Measurements from ENCODE around the gene ANKIB1.

ANKIB1 gene

DNA sequence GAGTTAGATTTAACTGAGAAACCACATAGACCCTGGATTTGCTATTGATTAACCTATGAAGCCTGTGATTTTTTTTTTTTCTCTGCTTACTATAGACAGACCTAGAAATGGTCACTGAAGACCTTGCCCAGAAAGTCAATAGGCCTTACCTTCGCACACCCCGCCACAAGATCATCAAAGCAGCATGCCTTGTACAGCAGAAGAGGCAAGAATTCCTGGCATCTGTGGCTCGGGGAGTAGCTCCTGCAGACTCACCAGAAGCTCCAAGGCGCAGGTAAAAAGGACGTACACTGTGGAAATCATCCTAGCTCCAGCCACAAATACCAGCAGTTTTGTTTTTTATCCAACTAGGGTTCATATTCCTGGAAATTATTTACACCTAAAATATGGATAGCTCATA lies 145.3 kb downstream of the ANKIB1 start:
- TF ChIP-seq GATA3 (IDR thresholded peaks at IDR 0.05; ENCODE audit: low read depth, low read length) (no peak), GATA2 (IDR thresholded peaks at IDR 0.05; ENCODE audit: low read depth, low read length) (no peak)

DNA sequence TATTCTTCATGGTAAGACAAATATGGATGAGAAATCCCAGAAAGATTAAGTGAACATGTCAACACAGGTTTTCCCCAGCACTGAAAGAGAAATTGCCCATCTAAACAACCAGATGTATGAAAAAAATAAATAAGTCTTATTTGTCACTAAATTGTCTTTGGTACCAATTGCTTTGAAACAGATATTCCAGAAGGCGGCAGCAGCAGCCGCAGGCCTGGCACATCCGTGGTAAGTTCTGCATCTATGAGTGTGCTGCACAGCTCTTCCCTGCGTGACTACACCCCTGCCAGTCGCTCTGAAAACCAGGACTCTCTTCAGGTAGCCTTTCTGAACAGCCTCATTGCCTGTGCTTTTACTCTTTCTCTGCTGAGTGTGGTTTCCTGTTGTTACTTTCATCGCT lies 151.8 kb downstream of the ANKIB1 start:
- no peak for TF ChIP-seq GATA3 (IDR thresholded peaks at IDR 0.05; ENCODE audit: low read depth, low read length)
- TF ChIP-seq GATA2 (IDR thresholded peaks at IDR 0.05; ENCODE audit: low read depth, low read length) = no peak

DNA sequence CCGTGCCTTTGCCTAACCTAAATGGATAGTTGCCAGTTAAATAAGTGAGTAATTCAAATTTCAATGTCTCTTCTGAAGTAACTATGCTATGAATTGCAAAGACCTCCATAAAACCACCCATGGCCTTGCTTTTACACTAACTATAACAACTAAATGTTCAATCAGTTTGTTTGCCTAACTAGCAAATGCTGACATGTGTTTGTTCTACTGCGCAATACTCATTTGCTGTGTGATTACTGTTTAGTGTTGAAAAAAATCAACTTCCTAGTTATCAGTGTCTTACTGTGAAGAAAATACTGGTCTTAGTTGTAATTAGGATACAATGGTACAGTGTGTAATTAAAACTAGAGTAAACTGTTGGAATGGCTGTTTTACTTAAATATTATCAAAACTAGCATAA lies 154.2 kb downstream of the ANKIB1 start:
- no peak for TF ChIP-seq GATA2 (IDR thresholded peaks at IDR 0.05; ENCODE audit: low read depth, low read length)
- TF ChIP-seq GATA3 (IDR thresholded peaks at IDR 0.05; ENCODE audit: low read depth, low read length) = no peak

DNA sequence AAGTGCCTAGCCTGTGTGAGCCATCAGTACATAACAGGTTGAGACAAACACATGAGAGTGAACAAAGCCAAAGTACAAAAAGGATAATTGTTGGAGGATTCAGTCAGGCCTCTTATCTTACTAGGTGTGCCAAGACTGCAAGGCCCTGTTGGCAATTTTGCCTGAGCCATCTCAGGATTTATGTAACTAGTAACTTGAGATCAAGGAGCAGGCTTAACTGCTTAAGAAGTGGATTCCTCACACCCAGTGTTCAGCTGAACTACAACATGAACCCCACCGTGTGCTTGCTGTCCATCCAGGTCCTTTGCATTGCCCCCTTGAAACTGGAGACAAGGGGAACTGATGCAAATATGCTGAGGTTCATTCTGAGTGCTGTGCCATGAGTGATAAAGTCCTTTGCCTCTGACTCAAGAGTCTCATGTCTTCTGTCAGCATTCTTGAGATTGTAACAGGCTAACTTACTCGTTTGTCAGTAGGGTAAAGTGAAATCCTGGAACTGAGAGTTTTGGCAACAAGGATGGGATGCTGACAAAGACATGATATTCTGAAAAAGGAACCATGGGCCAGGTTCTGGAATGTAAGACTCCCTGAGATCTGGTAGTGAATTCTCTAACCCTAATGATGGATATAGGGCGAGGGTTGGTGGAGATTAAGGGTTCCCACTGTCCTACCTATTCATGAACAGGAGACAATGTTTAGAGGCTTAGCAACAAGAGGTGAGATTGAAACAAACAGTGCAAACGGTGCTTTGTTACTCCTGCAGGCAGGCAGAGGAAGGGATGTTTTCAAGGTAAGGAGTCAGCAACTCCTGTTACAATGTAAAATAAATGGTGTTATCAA lies 157.4 kb downstream of the ANKIB1 start:
- no peak for TF ChIP-seq GATA2 (IDR thresholded peaks at IDR 0.05; ENCODE audit: low read depth, low read length)
- no peak for TF ChIP-seq GATA3 (IDR thresholded peaks at IDR 0.05; ENCODE audit: low read depth, low read length)

DNA sequence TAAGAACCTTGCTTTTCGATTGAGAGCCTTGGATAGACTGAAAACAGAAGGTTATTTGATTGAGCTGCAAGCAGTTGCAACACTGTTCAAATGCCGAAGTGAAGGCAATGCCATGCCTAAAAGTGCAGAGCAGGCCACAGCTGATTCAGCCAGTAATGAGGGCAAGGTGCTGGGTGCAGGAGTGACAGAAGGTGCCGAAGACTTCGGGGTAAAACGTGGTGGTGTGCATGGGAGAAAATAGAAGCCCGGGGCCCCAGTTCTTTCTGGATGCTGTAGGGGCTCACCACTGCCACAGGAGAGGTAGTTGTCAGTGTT lies 157.9 kb downstream of the ANKIB1 start:
- TF ChIP-seq GATA3 (IDR thresholded peaks at IDR 0.05; ENCODE audit: low read depth, low read length) (no peak), GATA2 (IDR thresholded peaks at IDR 0.05; ENCODE audit: low read depth, low read length) (no peak)

DNA sequence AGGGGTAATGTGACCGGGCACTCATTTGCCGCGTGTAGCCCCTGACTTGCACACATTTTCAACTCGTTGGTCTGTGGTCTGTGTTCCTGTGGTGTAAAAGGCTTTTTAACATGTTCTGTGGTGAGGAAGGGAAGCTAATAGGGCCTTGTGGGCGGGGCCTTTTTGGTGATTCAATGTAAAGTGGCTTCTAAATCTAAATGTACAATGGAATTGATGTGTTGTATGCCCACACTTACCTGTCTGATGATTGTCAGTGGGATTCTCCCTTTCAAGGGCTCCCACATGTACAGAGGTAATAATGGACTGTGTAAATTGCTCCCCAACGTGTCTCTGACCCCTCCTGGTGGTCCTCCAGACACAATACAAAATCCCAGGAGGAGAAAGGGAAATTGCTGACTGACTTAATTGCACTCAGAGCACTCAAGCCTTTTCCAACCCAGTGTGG lies 158.4 kb downstream of the ANKIB1 start:
- TF ChIP-seq GATA2 (IDR thresholded peaks at IDR 0.05; ENCODE audit: low read depth, low read length) = no peak
- TF ChIP-seq GATA3 (IDR thresholded peaks at IDR 0.05; ENCODE audit: low read depth, low read length) = no peak

DNA sequence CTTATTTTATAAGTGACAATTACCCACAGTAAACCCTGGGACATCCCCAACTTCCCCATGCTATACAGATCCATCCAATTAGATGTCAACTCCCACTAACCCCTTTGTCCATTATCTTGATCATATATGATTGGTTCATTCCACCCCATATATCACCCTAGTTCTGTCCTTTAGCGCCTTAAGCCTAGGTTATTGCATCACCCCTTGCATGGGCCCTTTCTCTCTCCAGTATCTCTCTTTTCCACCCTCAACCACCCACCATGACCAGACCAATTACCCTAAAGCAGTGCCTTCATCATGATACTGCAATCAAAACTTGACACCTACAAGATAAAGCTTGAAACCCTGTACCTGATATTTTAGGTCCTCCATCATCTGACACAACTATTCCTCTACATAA lies 163.6 kb downstream of the ANKIB1 start:
- TF ChIP-seq GATA3 (IDR thresholded peaks at IDR 0.05; ENCODE audit: low read depth, low read length) = no peak
- TF ChIP-seq GATA2 (IDR thresholded peaks at IDR 0.05; ENCODE audit: low read depth, low read length) = no peak

DNA sequence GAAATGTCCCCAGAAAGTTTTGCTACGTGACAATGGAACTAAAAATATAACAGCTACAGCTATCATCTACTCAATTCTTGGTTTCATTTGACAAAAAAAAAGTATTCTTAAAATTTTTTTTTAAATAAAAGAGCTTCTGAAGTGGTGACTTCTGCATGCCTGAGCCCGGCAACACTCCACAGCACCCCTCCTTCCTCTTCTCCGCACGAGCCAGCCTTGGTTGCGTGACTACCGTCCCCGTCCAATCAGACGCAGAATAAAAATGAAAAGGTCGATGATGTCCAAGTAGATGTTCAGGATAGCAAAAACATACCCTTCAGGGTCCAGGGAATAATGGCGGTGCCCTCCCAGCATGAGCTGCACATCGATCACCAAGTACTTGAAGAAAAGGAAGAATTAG lies 167.0 kb downstream of the ANKIB1 start:
- TF ChIP-seq GATA3 (IDR thresholded peaks at IDR 0.05; ENCODE audit: low read depth, low read length) (no peak), GATA2 (IDR thresholded peaks at IDR 0.05; ENCODE audit: low read depth, low read length) (no peak)

DNA sequence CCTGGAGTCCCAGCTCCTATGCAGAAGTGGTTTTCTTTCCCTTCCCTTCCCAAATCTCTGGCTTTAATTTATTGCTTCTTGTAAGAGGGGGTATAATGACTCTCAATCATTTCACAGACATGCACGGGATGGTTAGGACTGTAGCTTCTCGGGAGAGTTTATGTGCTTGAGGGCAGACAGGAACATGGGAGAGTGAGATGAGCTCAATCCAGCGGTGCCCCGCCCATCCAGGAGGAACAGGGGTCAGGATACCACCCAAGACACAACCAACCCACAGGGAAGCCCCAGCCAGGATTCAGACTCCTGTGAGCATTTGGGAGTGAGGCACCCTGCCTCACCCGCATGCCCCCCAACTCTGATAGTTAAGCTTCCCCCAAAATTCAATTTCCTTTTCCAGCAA lies 167.8 kb downstream of the ANKIB1 start:
- TF ChIP-seq GATA2 (IDR thresholded peaks at IDR 0.05; ENCODE audit: low read depth, low read length) (no peak), GATA3 (IDR thresholded peaks at IDR 0.05; ENCODE audit: low read depth, low read length) (no peak)

DNA sequence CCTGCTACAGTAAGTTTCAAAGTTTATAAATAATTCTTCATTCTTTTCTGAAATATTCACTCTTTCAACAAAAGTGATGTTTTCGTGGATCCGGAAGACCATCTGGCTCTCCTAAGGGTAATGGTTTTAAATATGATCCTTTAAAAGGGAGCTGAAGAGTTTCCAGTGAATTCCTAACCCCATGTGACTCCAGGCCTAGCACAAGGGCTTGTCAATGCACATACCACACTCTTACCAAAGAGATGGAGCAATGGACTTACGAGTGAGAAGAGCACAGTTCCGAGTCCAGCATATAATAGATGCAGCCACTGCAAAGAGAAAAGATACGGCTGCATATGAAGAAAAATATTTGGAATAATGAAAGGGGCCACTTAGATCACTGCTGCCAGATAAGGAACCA lies 169.5 kb downstream of the ANKIB1 start:
- no peak for TF ChIP-seq GATA3 (IDR thresholded peaks at IDR 0.05; ENCODE audit: low read depth, low read length)
- TF ChIP-seq GATA2 (IDR thresholded peaks at IDR 0.05; ENCODE audit: low read depth, low read length) = no peak

DNA sequence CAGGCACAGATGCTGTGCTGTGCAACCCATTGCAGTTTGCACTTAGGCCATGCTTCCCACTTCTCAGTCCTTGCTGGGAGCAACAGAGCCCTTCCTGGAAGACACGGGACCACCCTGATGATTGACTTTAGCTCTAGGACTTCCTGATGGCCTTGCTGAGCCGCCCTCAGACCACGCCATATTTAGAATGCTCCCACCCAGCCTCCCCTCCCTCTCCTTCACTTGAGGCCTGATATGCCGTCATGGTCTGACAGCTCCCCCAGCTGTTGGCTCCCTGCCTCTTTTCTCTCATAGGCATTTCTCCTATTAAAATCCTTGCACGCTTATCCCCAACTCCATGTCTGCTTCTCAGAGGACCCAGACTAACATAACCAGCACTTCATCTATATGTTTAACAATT lies 172.1 kb downstream of the ANKIB1 start:
- TF ChIP-seq GATA3 (IDR thresholded peaks at IDR 0.05; ENCODE audit: low read depth, low read length) (no peak), GATA2 (IDR thresholded peaks at IDR 0.05; ENCODE audit: low read depth, low read length) (no peak)

DNA sequence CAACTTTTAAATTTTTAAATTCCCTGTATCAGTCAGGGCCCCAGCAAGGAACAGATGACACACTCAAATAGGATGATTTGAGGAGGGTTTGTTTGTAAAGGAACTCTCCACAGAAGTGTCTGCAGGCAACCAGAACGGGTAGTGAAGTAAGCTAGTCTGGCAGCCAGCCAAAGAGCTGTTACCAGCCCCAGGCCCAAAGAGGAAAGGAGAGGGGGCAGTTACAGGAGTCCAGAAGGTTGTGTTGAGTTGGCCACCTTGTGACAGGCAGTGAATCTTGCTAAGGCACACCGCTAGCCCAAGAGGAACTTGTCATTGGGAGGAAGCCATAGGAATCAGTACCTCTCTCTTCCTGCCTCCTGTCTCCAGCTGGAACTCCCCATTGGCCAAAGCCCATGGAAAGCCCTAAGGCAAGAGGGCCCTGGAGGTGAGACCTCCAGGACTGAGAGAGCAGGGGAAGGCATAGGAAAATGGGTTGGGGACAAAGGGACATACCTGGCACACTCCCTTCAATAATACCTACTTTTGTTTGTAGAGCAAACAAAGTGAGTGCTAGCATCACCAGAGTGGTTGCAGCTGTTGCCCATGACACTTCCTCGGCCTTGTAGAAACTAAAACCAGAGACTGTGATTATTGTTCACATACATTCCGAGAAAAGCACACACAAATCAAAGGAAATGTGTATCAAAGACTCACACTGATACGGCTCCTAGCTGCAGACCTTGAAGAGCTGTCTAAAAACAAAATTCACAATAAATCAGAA lies 176.1 kb downstream of the ANKIB1 start:
- TF ChIP-seq GATA2 (IDR thresholded peaks at IDR 0.05; ENCODE audit: low read depth, low read length) (no peak), GATA3 (IDR thresholded peaks at IDR 0.05; ENCODE audit: low read depth, low read length) (no peak)

DNA sequence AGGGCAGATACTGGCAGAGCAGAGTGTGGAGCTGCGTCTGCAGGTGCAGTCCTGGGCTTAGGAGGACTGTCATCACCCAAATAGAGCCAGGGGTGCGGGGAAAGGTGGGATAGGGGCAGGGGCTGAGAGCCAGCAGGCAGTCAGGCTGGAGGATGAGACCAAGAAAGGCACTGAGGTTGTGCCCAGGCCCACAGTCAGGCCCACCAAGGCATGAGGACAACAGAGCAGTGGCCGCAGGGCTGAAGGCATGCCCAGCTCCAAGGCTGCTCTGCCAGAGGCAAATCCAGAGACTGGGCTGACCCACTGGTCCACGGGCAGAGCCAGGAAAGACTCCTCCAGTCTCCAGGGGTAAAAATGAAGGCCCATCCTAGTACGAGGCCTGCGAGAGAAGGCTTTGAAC lies 177.2 kb downstream of the ANKIB1 start:
- no peak for TF ChIP-seq GATA2 (IDR thresholded peaks at IDR 0.05; ENCODE audit: low read depth, low read length)

DNA sequence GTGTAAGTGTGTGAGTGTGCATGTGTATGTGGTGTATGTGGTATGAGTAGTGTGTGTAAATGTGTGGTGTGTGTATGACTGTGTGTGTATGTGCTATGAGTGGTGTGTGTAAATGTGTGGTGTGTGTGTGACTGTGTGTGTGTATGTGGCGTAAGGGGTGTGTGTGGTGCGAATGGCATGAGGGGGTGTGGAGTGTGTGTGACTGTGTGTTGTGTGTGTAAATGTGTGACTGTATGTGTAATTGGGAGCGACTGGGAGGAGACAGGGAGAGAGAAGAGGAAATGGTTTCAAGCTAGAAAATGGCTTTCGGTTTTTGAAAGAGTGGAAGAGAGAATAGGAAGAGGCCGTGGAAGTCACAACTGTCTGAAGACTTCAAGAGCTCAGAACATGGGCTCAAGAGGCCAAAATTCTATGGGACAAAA lies 177.9 kb downstream of the ANKIB1 start:
- TF ChIP-seq GATA3 (IDR thresholded peaks at IDR 0.05; ENCODE audit: low read depth, low read length) (no peak), GATA2 (IDR thresholded peaks at IDR 0.05; ENCODE audit: low read depth, low read length) (no peak)

DNA sequence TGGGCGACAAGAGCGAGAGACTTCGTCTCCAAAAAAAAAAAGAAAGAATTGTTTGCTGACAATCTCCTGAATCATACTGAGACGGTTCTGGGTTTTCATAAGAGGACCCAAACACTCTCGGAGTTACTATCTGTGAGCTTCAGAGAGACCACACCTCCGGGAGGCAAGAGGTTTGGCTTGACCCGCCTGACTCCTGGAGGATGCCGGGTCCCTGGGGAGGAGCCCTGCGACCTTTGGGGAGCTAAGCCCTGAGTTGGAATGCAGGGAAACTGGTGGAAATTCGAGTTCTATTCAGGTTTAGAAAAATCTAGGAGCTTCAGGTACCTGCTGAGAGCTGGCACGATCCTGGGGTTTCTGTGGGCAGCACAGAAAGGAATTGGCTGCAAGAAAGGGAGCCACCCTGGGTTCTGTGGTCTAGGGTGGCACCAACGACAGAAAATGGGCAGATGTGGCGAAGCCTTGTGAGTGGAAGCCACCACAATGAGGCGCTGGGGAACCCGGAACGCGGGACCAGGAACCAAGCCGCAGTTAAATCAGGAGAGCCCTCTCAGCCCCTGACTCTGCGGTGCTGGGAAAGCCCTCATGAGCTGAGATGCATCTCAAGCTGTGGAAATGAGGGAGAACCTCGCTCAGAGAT lies 179.7 kb downstream of the ANKIB1 start:
- TF ChIP-seq GATA3 (IDR thresholded peaks at IDR 0.05; ENCODE audit: low read depth, low read length) (no peak), GATA2 (IDR thresholded peaks at IDR 0.05; ENCODE audit: low read depth, low read length) (no peak)

All from SH-SY5Y (cell line).